ENCODE data around the gene MCIDAS.

DNA sequence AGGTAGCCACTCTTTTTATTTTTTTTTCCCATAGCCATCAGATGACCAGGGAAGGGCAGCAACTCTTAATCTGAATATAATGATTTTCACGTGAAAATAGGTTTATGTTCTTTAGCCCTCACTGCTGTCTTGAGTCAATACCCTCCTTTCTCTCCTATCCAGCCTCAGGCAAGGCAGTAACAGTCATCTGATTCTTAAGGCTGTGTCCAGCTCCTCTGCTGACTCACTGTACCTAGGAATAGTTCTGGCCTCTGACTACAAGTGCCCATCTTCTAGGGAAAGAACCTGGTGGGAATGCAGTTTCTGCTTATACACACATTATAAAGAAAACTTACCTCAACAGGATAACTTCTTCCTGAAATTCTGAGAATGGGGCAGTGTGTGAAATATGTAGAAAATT lies 49.7 kb upstream of the MCIDAS start:
- TF ChIP-seq CTCF (IDR thresholded peaks at IDR 0.05 in 2 of 3, conservative IDR thresholded peaks at IDR 0.05 in 1 of 3; ENCODE audit: control insufficient read depth in 2 of 3, extremely low read depth in 1 of 3, insufficient read depth in 1 of 3, low read depth in 3 of 3, low read length in 3 of 3) (no peak), CHD1 (IDR thresholded peaks at IDR 0.05; ENCODE audit: low read depth, low read length) (no peak), ESRRA (IDR thresholded peaks at IDR 0.05; ENCODE audit: low read length) (no peak), POLR2A (IDR thresholded peaks at IDR 0.05; ENCODE audit: low read depth, low read length) (no peak), KAT2A (conservative IDR thresholded peaks at IDR 0.05; ENCODE audit: control insufficient read depth, low read depth, low read length) (no peak), MXI1 (IDR thresholded peaks at IDR 0.05; ENCODE audit: low read depth, low read length) (no peak), JUNB (IDR thresholded peaks at IDR 0.05) (no peak), TAF1 (IDR thresholded peaks at IDR 0.05; ENCODE audit: borderline replicate concordance, low read depth, low read length) (no peak), POLR2AphosphoS5 (IDR thresholded peaks at IDR 0.05; ENCODE audit: low read length) (no peak), POLR2AphosphoS2 (IDR thresholded peaks at IDR 0.05; ENCODE audit: low read depth, low read length) (no peak), SIN3A (IDR thresholded peaks at IDR 0.05; ENCODE audit: low read depth, low read length) (no peak)
- TF ChIP-seq, protein P1, sequence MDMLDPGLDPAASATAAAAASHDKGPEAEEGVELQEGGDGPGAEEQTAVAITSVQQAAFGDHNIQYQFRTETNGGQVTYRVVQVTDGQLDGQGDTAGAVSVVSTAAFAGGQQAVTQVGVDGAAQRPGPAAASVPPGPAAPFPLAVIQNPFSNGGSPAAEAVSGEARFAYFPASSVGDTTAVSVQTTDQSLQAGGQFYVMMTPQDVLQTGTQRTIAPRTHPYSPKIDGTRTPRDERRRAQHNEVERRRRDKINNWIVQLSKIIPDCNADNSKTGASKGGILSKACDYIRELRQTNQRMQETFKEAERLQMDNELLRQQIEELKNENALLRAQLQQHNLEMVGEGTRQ (IDR thresholded peaks at IDR 0.05; ENCODE audit: borderline replicate concordance, low read depth, low read length), result no peak
